ENCODE measurements around the gene PALLD.

DNA sequence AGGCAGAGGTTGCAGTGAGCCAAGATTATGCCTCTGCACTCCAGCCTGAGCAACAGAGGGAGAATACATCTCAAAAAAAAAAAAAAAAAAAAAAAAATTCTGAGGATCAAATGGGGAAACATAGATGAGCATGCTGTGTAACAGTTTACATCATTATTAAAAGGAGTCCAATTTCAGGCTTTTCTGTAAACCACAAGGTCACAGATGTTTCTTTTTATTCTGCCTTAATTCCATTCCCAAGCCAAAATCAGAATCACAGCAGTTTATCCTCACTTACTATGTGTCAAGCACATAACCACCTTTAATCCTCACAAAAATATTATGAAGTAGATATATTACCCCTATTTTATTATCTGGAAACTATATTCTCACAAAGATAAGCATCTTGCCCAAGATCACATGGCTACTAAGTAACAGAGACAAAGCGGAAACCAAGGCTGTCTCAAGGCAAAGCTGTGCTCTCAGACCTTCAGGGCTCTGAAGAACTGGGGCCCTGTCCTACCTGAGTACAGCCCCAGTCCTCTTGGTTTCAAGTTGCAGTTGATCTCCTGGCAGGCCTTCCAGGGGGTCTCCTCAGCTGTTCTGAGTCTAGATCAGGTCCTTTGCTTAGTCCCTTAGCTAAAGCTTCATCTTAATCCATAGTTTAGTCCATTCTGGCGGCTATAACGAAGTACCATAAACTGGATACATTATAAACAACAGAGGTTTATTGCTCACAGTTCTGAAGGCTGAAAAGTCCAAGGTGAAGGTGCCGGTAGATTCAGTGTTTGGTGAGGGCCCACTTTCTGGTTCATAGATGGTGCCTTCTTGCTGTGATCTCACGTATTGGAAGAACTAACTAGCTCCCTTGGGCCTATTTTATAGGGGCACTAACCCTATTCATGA is 141.3 kb downstream of the PALLD start:
- TF ChIP-seq, protein P1, sequence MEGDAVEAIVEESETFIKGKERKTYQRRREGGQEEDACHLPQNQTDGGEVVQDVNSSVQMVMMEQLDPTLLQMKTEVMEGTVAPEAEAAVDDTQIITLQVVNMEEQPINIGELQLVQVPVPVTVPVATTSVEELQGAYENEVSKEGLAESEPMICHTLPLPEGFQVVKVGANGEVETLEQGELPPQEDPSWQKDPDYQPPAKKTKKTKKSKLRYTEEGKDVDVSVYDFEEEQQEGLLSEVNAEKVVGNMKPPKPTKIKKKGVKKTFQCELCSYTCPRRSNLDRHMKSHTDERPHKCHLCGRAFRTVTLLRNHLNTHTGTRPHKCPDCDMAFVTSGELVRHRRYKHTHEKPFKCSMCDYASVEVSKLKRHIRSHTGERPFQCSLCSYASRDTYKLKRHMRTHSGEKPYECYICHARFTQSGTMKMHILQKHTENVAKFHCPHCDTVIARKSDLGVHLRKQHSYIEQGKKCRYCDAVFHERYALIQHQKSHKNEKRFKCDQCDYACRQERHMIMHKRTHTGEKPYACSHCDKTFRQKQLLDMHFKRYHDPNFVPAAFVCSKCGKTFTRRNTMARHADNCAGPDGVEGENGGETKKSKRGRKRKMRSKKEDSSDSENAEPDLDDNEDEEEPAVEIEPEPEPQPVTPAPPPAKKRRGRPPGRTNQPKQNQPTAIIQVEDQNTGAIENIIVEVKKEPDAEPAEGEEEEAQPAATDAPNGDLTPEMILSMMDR (IDR thresholded peaks at IDR 0.05; ENCODE audit: borderline replicate concordance, extremely low read depth, low read length, poor library complexity, severe bottlenecking): no peak
- TF ChIP-seq EZH2 (IDR thresholded peaks at IDR 0.05; ENCODE audit: borderline replicate concordance, low read depth, low read length, severe bottlenecking): no peak
